DND-41 (cell line): ENCODE measurements around the gene GPAT3.
"Not testable (repeated sequence)": the region's sequence is repeated elsewhere in the genome, so short reads cannot be mapped to it uniquely, and the experiment has no call there.

ENCODE experiments used
- CTCF ChIP-seq: IDR thresholded peaks from 2 replicates; pipeline ENCODE4 v1.5.1; 2012; ENCODE audit warnings: borderline replicate concordance, low read length, moderate library complexity, mild to moderate bottlenecking; ENCODE audit not compliant: poor library complexity, severe bottlenecking; ENCODE audit errors: extremely low read depth
- EZH2 ChIP-seq: IDR thresholded peaks from 3 replicates; pipeline ENCODE4 v1.6.1; 2012; ENCODE audit warnings: borderline replicate concordance, low read depth, mild to moderate bottlenecking, moderate library complexity, low read length, inconsistent platforms; ENCODE audit not compliant: severe bottlenecking

- not testable (repeated sequence) for TF ChIP-seq CTCF, EZH2
Measured at GRCh38 chr4:83501671-83502070, 34.2 kb upstream of the GPAT3 start.
